NOMO-1 (cell line): ENCODE data around the gene DOCK4.

ENCODE experiments used
- DNase-seq, 2 experiments: peaks; one replicate each; lab custom pipeline; 2025; ENCODE audit not compliant: unreplicated experiment in 2 of 2; lab: John Stamatoyannopoulos, UW

Gene DOCK4

GRCh38 chr7:112063974-112064373 is 142.2 kb downstream of the DOCK4 start:
- DNase-seq: no peak

GRCh38 chr7:112061051-112061450 is 145.1 kb downstream of the DOCK4 start:
- DNase-seq: no peak

- no peak for DNase-seq
Observed at GRCh38 chr7:112060625-112061024, 145.6 kb downstream of the DOCK4 start.

- DNase-seq: no peak
Observed at GRCh38 chr7:112059675-112060074, 146.5 kb downstream of the DOCK4 start.

- no peak for DNase-seq
Observed at GRCh38 chr7:112058686-112059085, 147.5 kb downstream of the DOCK4 start.

GRCh38 chr7:112056409-112056808 is 149.8 kb downstream of the DOCK4 start:
- DNase-seq: no peak

- DNase-seq: no peak
Observed at GRCh38 chr7:112053737-112054069, 152.5 kb downstream of the DOCK4 start.

GRCh38 chr7:112052993-112053736 is 153.0 kb downstream of the DOCK4 start:
- DNase-seq: no peak

GRCh38 chr7:112052498-112052897 is 153.7 kb downstream of the DOCK4 start:
- DNase-seq: no peak

GRCh38 chr7:112050250-112050881 is 155.8 kb downstream of the DOCK4 start:
- no peak for DNase-seq

GRCh38 chr7:112049555-112050249 is 156.5 kb downstream of the DOCK4 start:
- no peak for DNase-seq

GRCh38 chr7:112047421-112047820 is 158.8 kb downstream of the DOCK4 start:
- no peak for DNase-seq

GRCh38 chr7:112045222-112045621 is 161.0 kb downstream of the DOCK4 start:
- no peak for DNase-seq

- DNase-seq: no peak
Observed at GRCh38 chr7:112042631-112043030, 163.6 kb downstream of the DOCK4 start.

- DNase-seq: no peak
Observed at GRCh38 chr7:112038353-112038752, 167.8 kb downstream of the DOCK4 start.

GRCh38 chr7:112036071-112036470 is 170.1 kb downstream of the DOCK4 start:
- no peak for DNase-seq

GRCh38 chr7:112031689-112032088 is 174.5 kb downstream of the DOCK4 start:
- DNase-seq: no peak

GRCh38 chr7:112025556-112025955 is 180.6 kb downstream of the DOCK4 start:
- no peak for DNase-seq

- DNase-seq: no peak
Observed at GRCh38 chr7:112023786-112024185, 182.4 kb downstream of the DOCK4 start.

GRCh38 chr7:112023282-112023681 is 182.9 kb downstream of the DOCK4 start:
- DNase-seq: no peak

- no peak for DNase-seq
Observed at GRCh38 chr7:112022128-112022527, 184.1 kb downstream of the DOCK4 start.
